HEK293 (cell line): Measurements from ENCODE around the gene MGAT4B.

Experiments
- CTCF ChIA-PET: fragments of 350-600 bp; formaldehyde crosslinking; extraction: SDS; loops from one replicate; lab custom pipeline; 2021; ENCODE audit warnings: antibody characterized with exemption; lab: Yijun Ruan, JAX
- POLR2A ChIA-PET: fragments of 300-600 bp; formaldehyde crosslinking; extraction: SDS; loops from one replicate; lab custom pipeline; 2020; ENCODE audit warnings: antibody characterized with exemption, inconsistent platforms; lab: Yijun Ruan, JAX
- H3K27ac ChIP-seq: fragments of 200-500 bp; sonication (Bioruptor generic); 2 replicates; pipeline ENCODE4 v1.5.1; 2014; ENCODE audit warnings: low read depth, low read length, control low read depth, inconsistent platforms; ENCODE audit errors: extremely low read depth
- H3K36me3 ChIP-seq, 2 experiments: fragments of 200-500 bp in 1 of 2; sonication (Bioruptor generic) in 1 of 2; 1 replicate in 1 of 2; 2 replicates in 1 of 2; pipeline ENCODE4 v1.5.1; 2014 to 2017; ENCODE audit warnings: inconsistent platforms in 2 of 2, low read length in 2 of 2; ENCODE audit not compliant: control insufficient read depth in 2 of 2, insufficient read depth in 1 of 2
- H3K4me1 ChIP-seq: fragments of 200-500 bp; sonication (Bioruptor generic); 2 replicates; pipeline ENCODE4 v1.5.1; 2014; ENCODE audit warnings: mild to moderate bottlenecking, low read length, inconsistent platforms; ENCODE audit not compliant: control insufficient read depth, insufficient read depth
- H3K4me3 ChIP-seq: 2 replicates; pipeline ENCODE4 v1.5.1; 2011; ENCODE audit warnings: low read depth, mild to moderate bottlenecking, control low read depth, low read length, moderate library complexity
- H3K9me3 ChIP-seq: fragments of 200-500 bp; sonication (Bioruptor generic); 2 replicates; pipeline ENCODE4 v1.5.1; 2014; ENCODE audit warnings: low read depth, low read length, inconsistent platforms; ENCODE audit not compliant: control insufficient read depth, insufficient read depth
- BCL11A ChIP-seq: fragments of 450-650 bp; formaldehyde crosslinking; IDR thresholded peaks from 2 replicates; pipeline ENCODE4 v1.5.1; 2016; ENCODE audit warnings: low read depth, missing biosample characterization, missing genetic modification characterization
- HOXA7 ChIP-seq: sonication (generic); formaldehyde crosslinking; IDR thresholded peaks from 2 replicates; pipeline ENCODE4 v1.8.1; 2022; ENCODE audit warnings: missing genetic modification reagents, borderline replicate concordance
- ZBTB10 ChIP-seq: fragments of 450-650 bp; formaldehyde crosslinking; IDR thresholded peaks from 2 replicates; pipeline ENCODE4 v1.5.1; 2016; ENCODE audit warnings: missing biosample characterization, missing genetic modification characterization
- ZFHX2 ChIP-seq: fragments of 450-650 bp; formaldehyde crosslinking; conservative IDR thresholded peaks from 2 replicates; pipeline ENCODE4 v1.5.1; 2016; ENCODE audit warnings: missing biosample characterization, missing genetic modification characterization
- ZNF121 ChIP-seq: fragments of 450-650 bp; formaldehyde crosslinking; IDR thresholded peaks from 2 replicates; pipeline ENCODE4 v1.5.1; 2016; ENCODE audit warnings: missing biosample characterization, missing genetic modification characterization
- ZNF148 ChIP-seq: fragments of 450-650 bp; formaldehyde crosslinking; IDR thresholded peaks from 2 replicates; pipeline ENCODE4 v1.5.0; 2017; ENCODE audit warnings: missing biosample characterization, missing genetic modification characterization, borderline replicate concordance
- ZNF214 ChIP-seq: fragments of 450-650 bp; formaldehyde crosslinking; IDR thresholded peaks from 2 replicates; pipeline ENCODE4 v1.5.1; 2017; ENCODE audit warnings: missing biosample characterization, mild to moderate bottlenecking, missing genetic modification characterization, borderline replicate concordance
- ZNF37A ChIP-seq: fragments of 450-650 bp; IDR thresholded peaks from 2 replicates; pipeline ENCODE4 v1.5.1; 2018; ENCODE audit warnings: missing biosample characterization, missing genetic modification characterization
- ZNF391 ChIP-seq: fragments of 450-650 bp; formaldehyde crosslinking; IDR thresholded peaks from 2 replicates; pipeline ENCODE4 v1.5.1; 2016; ENCODE audit warnings: low read depth, missing biosample characterization, missing genetic modification characterization, borderline replicate concordance
- ZNF626 ChIP-seq: fragments of 450-650 bp; sonication (Bioruptor Pico); formaldehyde crosslinking; IDR thresholded peaks from 2 replicates; pipeline ENCODE4 v1.5.1; 2018; ENCODE audit warnings: missing biosample characterization, missing genetic modification characterization, inconsistent platforms
- ZNF677 ChIP-seq: fragments of 450-650 bp; IDR thresholded peaks from 2 replicates; pipeline ENCODE4 v1.5.0; 2018; ENCODE audit warnings: missing biosample characterization, mild to moderate bottlenecking, missing genetic modification characterization, moderate library complexity
- ZNF843 ChIP-seq: fragments of 450-650 bp; formaldehyde crosslinking; IDR thresholded peaks from 2 replicates; pipeline ENCODE4 v1.5.1; 2016; ENCODE audit warnings: missing biosample characterization, missing genetic modification characterization

Gene MGAT4B

GRCh38 chr5:179817470-179817840, 10.8 kb upstream of the MGAT4B start:
- Histone ChIP-seq H3K9me3 (no peaks in the 10 kb centered on the region), H3K36me3 (peaks cover 5 to 40% of the 10 kb centered on the region in 2 experiments; a peak in 2 of 3 replicates), H3K27ac (no peak overlapping the region), H3K4me1 (peaks cover 18% of the 10 kb centered on the region), H3K4me3 (no peak overlapping the region)
- TF ChIP-seq ZFHX2 (tag by site-specific recombination) (peak; percentile 44; the same call in 1 of the 2 replicates), ZNF391 (tag by site-specific recombination) (no peak)
- ChIA-PET POLR2A (no interaction called here), CTCF (no interaction called here)

- H3K4me3 ChIP-seq: no peak overlapping the region
- H3K36me3 ChIP-seq: peaks cover 5 to 42% of the 10 kb centered on the region in 2 experiments; a peak in 2 of 3 replicates
- TF ChIP-seq ZNF148 (tag by site-specific recombination) (no peak), BCL11A (tag by site-specific recombination) (no peak), ZNF214 (tag by site-specific recombination) (no peak), HOXA7 (CRISPR knock-in tag) (no peak), ZNF626 (no peak), ZNF37A (no peak), ZNF843 (tag by site-specific recombination) (no peak)
- no peak overlapping the region for H3K27ac ChIP-seq
- peaks cover 14% of the 10 kb centered on the region for H3K4me1 ChIP-seq
- POLR2A ChIA-PET: no interaction called here
- H3K9me3 ChIP-seq: no peaks in the 10 kb centered on the region
- CTCF ChIA-PET: no interaction called here
Observed at GRCh38 chr5:179816796-179817469, 10.3 kb upstream of the MGAT4B start.

- TF ChIP-seq ZBTB10 (tag by site-specific recombination) (0 out of 2 replicates have a peak, but pooled peaks have one; percentile 22), ZNF677 (tag by site-specific recombination) (no peak), ZNF37A (no peak), ZNF121 (peak; percentile 91)
- Histone ChIP-seq H3K4me3 (no peak overlapping the region), H3K4me1 (peaks cover 14% of the 10 kb centered on the region), H3K27ac (no peak overlapping the region), H3K9me3 (no peaks in the 10 kb centered on the region), H3K36me3 (peaks cover 5 to 45% of the 10 kb centered on the region in 2 experiments; a peak in 2 of 3 replicates)
- POLR2A ChIA-PET: no interaction called here
- CTCF ChIA-PET: no interaction called here
Observed at GRCh38 chr5:179816401-179816795, 9.7 kb upstream of the MGAT4B start.
